ENCODE results near the gene C17orf107. TPM values are rescaled to one million over a fixed set of nuclear protein-coding genes. Genes with fewer than 3 reads are reported as not detected.
"Not testable (repeated sequence)": the region's sequence is repeated elsewhere in the genome, so short reads cannot be mapped to it uniquely, and the experiment has no call there.

C17orf107 gene
- polyA plus RNA-seq, 1 experiment, result 1.0 TPM

GRCh38 chr17:4920351-4921048 lies 21.2 kb downstream of the C17orf107 start:
- H3K27ac ChIP-seq (ENCODE audit: low read depth, low read length), result no peak overlapping the region
- no peaks in the 10 kb centered on the region for H3K27me3 ChIP-seq (ENCODE audit: control insufficient read depth, insufficient read depth, low read length)
- TF ChIP-seq, protein P1, sequence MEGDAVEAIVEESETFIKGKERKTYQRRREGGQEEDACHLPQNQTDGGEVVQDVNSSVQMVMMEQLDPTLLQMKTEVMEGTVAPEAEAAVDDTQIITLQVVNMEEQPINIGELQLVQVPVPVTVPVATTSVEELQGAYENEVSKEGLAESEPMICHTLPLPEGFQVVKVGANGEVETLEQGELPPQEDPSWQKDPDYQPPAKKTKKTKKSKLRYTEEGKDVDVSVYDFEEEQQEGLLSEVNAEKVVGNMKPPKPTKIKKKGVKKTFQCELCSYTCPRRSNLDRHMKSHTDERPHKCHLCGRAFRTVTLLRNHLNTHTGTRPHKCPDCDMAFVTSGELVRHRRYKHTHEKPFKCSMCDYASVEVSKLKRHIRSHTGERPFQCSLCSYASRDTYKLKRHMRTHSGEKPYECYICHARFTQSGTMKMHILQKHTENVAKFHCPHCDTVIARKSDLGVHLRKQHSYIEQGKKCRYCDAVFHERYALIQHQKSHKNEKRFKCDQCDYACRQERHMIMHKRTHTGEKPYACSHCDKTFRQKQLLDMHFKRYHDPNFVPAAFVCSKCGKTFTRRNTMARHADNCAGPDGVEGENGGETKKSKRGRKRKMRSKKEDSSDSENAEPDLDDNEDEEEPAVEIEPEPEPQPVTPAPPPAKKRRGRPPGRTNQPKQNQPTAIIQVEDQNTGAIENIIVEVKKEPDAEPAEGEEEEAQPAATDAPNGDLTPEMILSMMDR (IDR thresholded peaks at IDR 0.05; ENCODE audit: low read depth, low read length), result no peak
- CTCF ChIA-PET, result interaction anchor here (2.7 to 3.5 kb wide), 2 partner anchors 11 to 17 kb away, joined by 7 to 17 read pairs; partner anchors contain the start of gene CHRNE
- H3K9me3 ChIP-seq (ENCODE audit: control insufficient read depth, insufficient read depth, low read length), result no peaks in the 10 kb centered on the region
- H3K4me3 ChIP-seq (ENCODE audit: low read depth, low read length), result no peak overlapping the region
- POLR2A ChIA-PET, result interaction anchor here (0.8 to 1.3 kb wide), 2 partner anchors 11 to 19 kb away, joined by 3 to 4 read pairs; partner anchors contain the start of genes RNF167 and SLC25A11
- no peak for DNase-seq (ENCODE audit: low read depth, low spot score)

DNA sequence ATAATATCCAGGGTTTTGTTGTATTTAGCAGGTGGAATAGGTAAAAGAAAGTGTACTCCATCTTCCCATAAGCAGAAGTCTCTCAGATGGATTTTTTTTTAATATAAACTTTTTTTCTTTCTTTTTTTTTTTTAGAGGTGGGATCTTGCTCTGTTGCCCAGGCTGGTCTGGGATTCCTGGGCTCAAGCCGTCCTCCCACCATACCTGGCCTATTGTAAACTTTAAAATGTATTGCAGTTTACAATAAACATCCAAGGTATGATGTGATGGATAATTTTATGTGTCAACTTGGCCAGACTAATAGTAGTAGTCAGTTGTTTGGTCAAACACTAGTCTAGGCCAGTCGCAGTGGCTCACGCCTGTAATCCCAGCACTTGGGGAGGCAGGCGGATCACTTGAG lies 22.0 kb downstream of the C17orf107 start:
- ChIA-PET POLR2A (no interaction called here), CTCF (interaction anchor here (1.3 to 3.5 kb wide), 2 partner anchors 12 to 140 kb away, joined by 3 to 17 read pairs; no protein-coding TSS in a partner anchor)
- TF ChIP-seq, protein P1 (IDR thresholded peaks at IDR 0.05; ENCODE audit: low read depth, low read length), result no peak
- Histone ChIP-seq H3K27ac (ENCODE audit: low read depth, low read length) (no peak overlapping the region), H3K27me3 (ENCODE audit: control insufficient read depth, insufficient read depth, low read length) (no peaks in the 10 kb centered on the region), H3K4me3 (ENCODE audit: low read depth, low read length) (no peak overlapping the region), H3K9me3 (ENCODE audit: control insufficient read depth, insufficient read depth, low read length) (no peaks in the 10 kb centered on the region)
- no peak for DNase-seq (ENCODE audit: low read depth, low spot score)

DNA sequence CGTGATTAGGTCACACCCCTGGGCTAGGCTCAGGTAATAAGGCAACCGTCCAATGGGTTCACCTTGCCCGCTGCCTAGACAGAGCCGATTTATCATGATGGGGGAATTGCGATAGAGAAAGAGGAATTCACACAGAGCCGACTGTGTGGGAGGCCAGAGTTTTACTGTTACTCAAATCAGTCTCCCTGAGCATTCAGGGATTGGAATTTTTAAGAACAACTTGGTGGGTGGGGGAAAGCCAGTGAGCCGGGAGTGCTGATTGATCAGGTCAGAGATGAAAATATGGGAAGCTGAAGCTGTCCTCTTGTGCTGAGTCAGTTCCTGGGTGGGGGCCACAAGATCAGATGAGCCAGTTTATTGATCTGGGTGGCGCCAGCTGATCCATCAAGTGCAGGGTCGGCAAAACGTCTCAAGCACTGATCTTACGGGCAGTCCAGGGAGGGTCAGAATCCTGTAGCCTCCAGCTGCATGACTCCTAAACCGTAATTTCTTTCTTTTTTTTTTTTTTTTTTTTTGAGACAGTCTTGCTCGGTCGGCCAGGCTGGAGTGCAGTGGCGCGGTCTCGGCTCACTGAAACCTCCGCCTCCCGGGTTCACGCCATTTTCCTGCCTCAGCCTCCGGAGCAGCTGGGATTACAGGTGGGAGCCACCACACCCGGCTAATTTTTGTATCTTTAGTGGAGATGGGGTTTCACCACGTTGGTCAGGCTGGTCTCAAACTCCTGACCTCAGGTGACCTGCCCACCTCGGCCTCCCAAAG lies 27.4 kb downstream of the C17orf107 start:
- POLR2A ChIA-PET, result interaction anchor here (0.7 to 1.0 kb wide), 2 partner anchors 13 to 120 kb away, joined by 4 to 6 read pairs; no protein-coding TSS in a partner anchor

GRCh38 chr17:4928881-4929280 lies 29.5 kb downstream of the C17orf107 start:
- Histone ChIP-seq H3K9me3 (ENCODE audit: control insufficient read depth, insufficient read depth, low read length) (no peaks in the 10 kb centered on the region), H3K4me3 (ENCODE audit: low read depth, low read length) (no peak overlapping the region), H3K27me3 (ENCODE audit: control insufficient read depth, insufficient read depth, low read length) (no peaks in the 10 kb centered on the region), H3K27ac (ENCODE audit: low read depth, low read length) (no peak overlapping the region)
- ChIA-PET POLR2A (no interaction called here), CTCF (no interaction called here)
- TF ChIP-seq, protein P1 (IDR thresholded peaks at IDR 0.05; ENCODE audit: low read depth, low read length), result no peak
- DNase-seq (ENCODE audit: low read depth, low spot score), result no peak

More for the DNA sequence above, 27.4 kb downstream of the C17orf107 start:
- H3K4me3 ChIP-seq (ENCODE audit: low read depth, low read length); H3K9me3 ChIP-seq (ENCODE audit: control insufficient read depth, insufficient read depth, low read length); DNase-seq (ENCODE audit: low read depth, low spot score); H3K27ac ChIP-seq (ENCODE audit: low read depth, low read length); H3K27me3 ChIP-seq (ENCODE audit: control insufficient read depth, insufficient read depth, low read length); CTCF ChIA-PET: not testable (repeated sequence)

DNA sequence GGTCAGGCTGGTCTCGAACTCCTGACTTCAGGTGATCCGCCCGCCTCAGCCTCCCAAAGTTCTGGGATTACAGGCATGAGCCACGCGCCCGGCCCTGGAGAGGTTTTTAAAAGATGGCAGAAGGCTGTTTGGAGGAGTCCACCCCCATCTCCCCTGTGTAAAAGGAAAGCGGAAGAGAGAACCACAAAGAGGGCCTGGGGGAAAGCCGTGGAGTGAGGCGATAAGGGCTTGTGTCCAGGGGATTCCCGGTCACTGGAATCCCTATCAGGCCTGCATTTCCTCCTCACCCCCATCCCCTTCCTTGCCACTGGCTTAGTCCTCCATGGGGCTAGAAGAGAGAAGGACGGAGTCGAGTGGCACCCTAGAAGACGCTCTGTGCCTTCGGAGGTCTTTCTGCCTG lies 32.6 kb downstream of the C17orf107 start, which contains the start of gene GP1BA:
GP1BA (plus strand) TSS at position 315 of the 400 bp plus-strand sequence. CDS start 328 bp downstream, outside the sequence.
- DNase-seq (ENCODE audit: low read depth, low spot score), result no peak
- ChIA-PET CTCF (no interaction called here), POLR2A (interaction anchor here (1.2 kb wide), 1 partner anchor 36 kb away, joined by 3 read pairs; the partner anchor contains the start of gene SPAG7)

More for the DNA sequence above, 32.6 kb downstream of the C17orf107 start, which contains the start of gene GP1BA:
- Histone ChIP-seq H3K27ac (ENCODE audit: low read depth, low read length) (no peak within 1 kb of the TSS), H3K27me3 (ENCODE audit: control insufficient read depth, insufficient read depth, low read length) (no peaks in the 10 kb centered on the region), H3K4me3 (ENCODE audit: low read depth, low read length) (no peak within 1 kb of the TSS), H3K9me3 (ENCODE audit: control insufficient read depth, insufficient read depth, low read length) (no peaks in the 10 kb centered on the region)
- TF ChIP-seq, protein P1 (IDR thresholded peaks at IDR 0.05; ENCODE audit: low read depth, low read length), result no peak

All from AG04450 (cell line).